Stimulated activated naive CD8-positive, alpha-beta T cell treated with anti-CD3 and anti-CD28 coated beads, Interleukin-15, amount 100 ng/mL, for 72 hours (primary cell): ENCODE results near the gene RUFY1.
A peak's percentile ranks its signal among the peaks of the same experiment; 100 is the strongest.
"Not testable (repeated sequence)": the region's sequence is repeated elsewhere in the genome, so short reads cannot be mapped to it uniquely, and the experiment has no call there.

Experiments used
- ATAC-seq: fragments of 150-1000 bp; cut with Tn5 transposase; 2 replicates; pipeline ENCODE4 v1.10.0; 2021; ENCODE audit warnings: mild to moderate bottlenecking, moderate library complexity
- DNase-seq, 2 donors: peaks; one replicate each; pipeline ENCODE4 v3.0.0; 2021 to 2022
- H3K27ac Mint-ChIP-seq, 2 donors: one replicate each; pipeline ENCODE4 v1.8.0; 2022; ENCODE audit warnings: mild to moderate bottlenecking in 2 of 2, mixed read lengths in 2 of 2, moderate library complexity in 2 of 2
- H3K27me3 Mint-ChIP-seq: one replicate; pipeline ENCODE4 v1.8.0; 2022; ENCODE audit warnings: mixed read lengths
- H3K4me1 Mint-ChIP-seq: one replicate; pipeline ENCODE4 v1.8.0; 2022; ENCODE audit warnings: mild to moderate bottlenecking, mixed read lengths
- H3K4me3 Mint-ChIP-seq, 2 donors: one replicate each; pipeline ENCODE4 v1.8.0; 2022; ENCODE audit warnings: mild to moderate bottlenecking in 2 of 2, mixed read lengths in 2 of 2, moderate library complexity in 1 of 2
- H3K9me3 Mint-ChIP-seq, 2 donors: one replicate each; pipeline ENCODE4 v1.8.0; 2022; ENCODE audit warnings: mixed read lengths in 2 of 2

The RUFY1 gene

DNA sequence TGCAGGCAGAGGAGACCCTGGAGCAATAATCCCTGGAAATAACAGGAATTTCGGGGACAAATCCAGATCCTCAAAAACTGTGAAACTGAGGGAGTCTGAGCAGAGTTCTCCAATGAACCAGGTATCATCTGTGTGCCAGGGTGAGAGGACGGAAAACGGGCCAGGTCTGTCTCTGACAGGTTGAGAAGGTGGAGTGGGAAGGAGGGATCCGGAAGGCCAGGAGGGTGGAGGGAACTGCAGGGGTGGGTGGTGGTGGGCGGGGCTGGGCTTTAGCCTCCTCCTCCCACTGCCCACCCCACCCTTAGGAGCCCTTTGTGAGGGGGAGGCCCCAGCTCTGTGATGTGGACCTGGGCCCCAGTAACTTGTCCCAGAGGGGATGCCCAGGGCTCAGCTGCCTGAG is 28.2 kb upstream of the RUFY1 start:
- not testable (repeated sequence) for ATAC-seq, H3K27ac Mint-ChIP-seq, H3K4me1 Mint-ChIP-seq, H3K9me3 Mint-ChIP-seq, DNase-seq, H3K27me3 Mint-ChIP-seq, H3K4me3 Mint-ChIP-seq

DNA sequence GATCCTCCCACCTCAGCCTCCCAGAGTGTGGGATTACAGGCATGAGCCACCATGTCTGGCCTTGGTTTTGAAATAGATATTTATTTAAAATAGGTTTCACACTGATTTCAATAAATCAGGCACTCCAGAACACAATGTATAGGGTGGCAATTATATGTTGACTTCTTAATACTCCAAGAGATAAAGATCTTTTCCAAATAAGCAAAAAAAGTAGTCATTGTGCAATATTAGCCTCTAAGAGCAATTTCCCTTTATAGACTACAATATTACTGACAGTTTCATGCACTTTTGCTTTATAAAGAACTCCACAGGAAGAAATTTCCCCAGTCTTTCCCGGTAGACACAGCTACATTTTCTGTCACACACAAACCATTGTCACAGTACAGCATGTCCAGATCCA is 23.4 kb upstream of the RUFY1 start:
- DNase-seq (no peak), ATAC-seq (no peak)
- H3K27me3 Mint-ChIP-seq: no peaks in the 10 kb centered on the region
- H3K4me1 Mint-ChIP-seq: no peaks in the 10 kb centered on the region
- H3K4me3 Mint-ChIP-seq: no peak overlapping the region
- no peak overlapping the region for H3K27ac Mint-ChIP-seq
- no peaks in the 10 kb centered on the region for H3K9me3 Mint-ChIP-seq

DNA sequence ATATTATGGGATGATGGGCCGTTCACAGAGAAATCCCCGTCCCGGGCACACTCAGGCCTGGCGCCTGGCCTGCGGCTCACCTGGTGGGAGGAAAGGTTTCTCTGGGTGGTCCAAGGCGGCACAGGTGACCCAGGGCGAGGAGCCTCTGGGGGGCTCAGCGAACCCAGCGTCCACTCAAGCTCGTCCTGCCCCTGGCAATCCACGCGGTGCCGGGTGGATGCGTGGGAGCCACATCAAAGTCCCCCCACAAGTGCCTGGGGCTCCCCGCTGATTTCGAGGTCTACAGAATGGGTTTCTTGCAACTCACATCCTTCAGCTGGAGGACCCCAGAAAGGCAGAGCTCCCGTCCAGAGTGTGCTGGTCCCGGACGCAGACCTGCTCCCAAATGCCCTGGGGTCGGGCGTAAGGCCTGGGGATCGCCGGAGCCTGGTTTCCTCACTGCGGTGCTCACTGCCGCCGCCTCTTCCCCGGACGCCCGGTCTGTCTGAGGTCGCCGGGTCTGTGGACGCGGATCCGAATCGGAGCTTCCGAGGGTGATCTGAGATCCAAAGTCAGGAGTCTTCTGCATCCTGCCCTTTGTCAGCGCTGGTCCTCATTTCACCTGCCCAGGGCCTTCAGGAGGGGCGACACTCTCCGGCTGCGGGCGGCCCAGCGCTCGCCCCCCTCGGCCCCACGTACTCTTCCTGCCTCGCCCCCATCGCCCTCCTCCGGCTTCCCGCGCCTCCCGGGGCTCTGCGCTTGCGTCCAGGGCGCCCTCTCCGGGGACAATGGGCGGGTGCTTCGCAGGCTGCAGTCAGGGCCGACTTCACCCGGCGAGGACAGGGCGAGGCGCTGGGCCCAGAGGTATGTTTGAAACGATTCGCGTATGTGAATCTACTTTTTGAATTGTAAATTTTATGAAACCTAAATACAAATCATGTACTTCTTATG is 20.0 kb upstream of the RUFY1 start:
- Mint-ChIP-seq H3K9me3 (no peaks in the 10 kb centered on the region), H3K4me3 (peak overlapping the region; percentile 78 to 83), H3K27ac (peak overlapping the region; percentile 27 to 72), H3K27me3 (no peaks in the 10 kb centered on the region), H3K4me1 (peaks cover 19% of the 10 kb centered on the region)
- ATAC-seq (peak; percentile 96), DNase-seq (peak; percentile 72 to 80)

DNA sequence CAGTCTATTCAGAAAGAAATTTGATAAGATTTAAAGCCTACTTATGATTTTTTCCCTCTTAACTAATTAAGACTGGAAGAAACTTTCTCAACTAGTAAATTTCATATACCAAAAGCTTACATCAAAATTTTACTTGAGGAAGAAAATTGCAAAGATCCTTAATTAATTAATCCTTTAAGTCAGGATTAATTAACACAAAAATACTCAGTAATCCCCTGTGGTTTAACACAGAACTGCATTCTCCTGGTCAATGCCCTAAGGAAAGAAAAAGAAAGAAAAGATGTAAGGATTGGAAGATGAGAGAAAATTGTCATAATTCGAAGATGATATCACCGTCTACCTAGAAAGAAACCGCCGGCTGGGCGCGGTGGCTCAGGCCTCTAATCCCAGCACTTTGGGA is 17.3 kb upstream of the RUFY1 start:
- no peak overlapping the region for H3K27ac Mint-ChIP-seq

DNA sequence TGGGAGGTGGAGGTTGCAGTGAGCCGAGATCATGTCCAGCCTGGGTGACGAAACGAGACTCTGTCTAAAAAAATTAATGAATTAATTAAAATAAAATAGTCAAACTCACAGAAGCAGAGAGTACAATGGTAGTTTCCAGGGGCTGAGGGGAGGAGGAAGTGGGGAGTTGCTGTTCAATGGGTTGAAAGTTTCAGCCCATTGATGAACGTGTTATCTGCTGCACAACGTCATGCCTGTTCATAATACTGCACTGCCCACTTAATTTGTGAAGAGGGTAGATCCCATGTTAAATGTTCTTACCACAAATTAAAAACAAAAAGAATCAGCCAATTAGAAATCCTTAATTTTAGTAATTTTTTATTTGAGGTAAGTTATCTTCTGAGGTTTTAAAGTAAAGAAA is 16.4 kb upstream of the RUFY1 start:
- ATAC-seq (no peak), DNase-seq (no peak)
- peak overlapping the region; percentile 70 for H3K4me3 Mint-ChIP-seq
- no peaks in the 10 kb centered on the region for H3K27me3 Mint-ChIP-seq
- peaks cover 20% of the 10 kb centered on the region for H3K4me1 Mint-ChIP-seq
- peak overlapping the region in 1 of 2 donors; percentile 88 for H3K27ac Mint-ChIP-seq
- H3K9me3 Mint-ChIP-seq: no peaks in the 10 kb centered on the region

More for the DNA sequence above, 17.3 kb upstream of the RUFY1 start:
- H3K4me1 Mint-ChIP-seq: peaks cover 20% of the 10 kb centered on the region
- ATAC-seq (no peak), DNase-seq (no peak)
- H3K9me3 Mint-ChIP-seq: no peaks in the 10 kb centered on the region
- H3K4me3 Mint-ChIP-seq: peak overlapping the region in 1 of 2 donors; percentile 65
- no peaks in the 10 kb centered on the region for H3K27me3 Mint-ChIP-seq

DNA sequence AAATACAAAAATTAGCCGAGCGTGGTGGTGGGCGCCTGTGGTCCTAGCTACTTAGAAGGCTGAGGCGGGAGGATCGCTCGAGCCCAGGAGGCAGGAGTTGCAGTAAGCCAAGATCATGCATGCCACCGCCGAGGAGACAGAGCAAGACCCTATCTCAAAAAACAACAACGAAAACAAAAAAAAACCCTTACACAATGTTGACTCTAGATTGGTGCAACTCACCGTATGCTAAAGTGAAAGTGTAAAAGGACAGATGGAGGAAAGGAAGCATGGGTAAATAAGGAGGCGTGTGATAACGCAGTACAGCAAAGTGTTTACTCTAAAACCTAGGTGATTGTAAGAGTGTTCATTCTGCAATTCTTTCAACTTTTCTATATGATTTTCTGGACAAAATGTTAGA is 15.9 kb upstream of the RUFY1 start:
- H3K9me3 Mint-ChIP-seq: no peaks in the 10 kb centered on the region
- H3K4me3 Mint-ChIP-seq: peak overlapping the region; percentile 70
- ATAC-seq: no peak
- H3K4me1 Mint-ChIP-seq: peaks cover 20% of the 10 kb centered on the region
- H3K27ac Mint-ChIP-seq: peak overlapping the region in 1 of 2 donors; percentile 88
- DNase-seq: no peak
- no peaks in the 10 kb centered on the region for H3K27me3 Mint-ChIP-seq

DNA sequence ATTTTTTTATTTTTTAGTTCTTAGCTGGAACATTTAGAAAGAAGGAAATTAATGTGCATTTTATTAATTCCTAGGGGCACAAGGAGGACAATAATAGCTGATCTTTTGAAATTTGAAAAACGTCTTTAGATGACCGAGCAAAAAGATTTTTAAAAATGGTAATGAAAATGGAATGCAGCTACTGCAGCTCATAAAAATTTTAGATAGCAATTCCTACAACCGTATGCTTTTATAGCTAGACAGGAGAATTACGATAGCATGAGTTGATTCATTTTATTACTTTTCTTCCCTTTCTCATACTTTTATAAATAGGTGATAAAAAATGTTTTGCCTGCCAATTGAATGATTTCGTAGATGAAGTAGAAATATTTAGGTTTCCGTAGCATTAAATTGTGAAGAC is 13.7 kb upstream of the RUFY1 start:
- DNase-seq: no peak
- H3K4me3 Mint-ChIP-seq: no peak overlapping the region
- no peaks in the 10 kb centered on the region for H3K27me3 Mint-ChIP-seq
- H3K4me1 Mint-ChIP-seq: peaks cover 20% of the 10 kb centered on the region
- H3K27ac Mint-ChIP-seq: no peak overlapping the region
- H3K9me3 Mint-ChIP-seq: no peaks in the 10 kb centered on the region
- no peak for ATAC-seq

DNA sequence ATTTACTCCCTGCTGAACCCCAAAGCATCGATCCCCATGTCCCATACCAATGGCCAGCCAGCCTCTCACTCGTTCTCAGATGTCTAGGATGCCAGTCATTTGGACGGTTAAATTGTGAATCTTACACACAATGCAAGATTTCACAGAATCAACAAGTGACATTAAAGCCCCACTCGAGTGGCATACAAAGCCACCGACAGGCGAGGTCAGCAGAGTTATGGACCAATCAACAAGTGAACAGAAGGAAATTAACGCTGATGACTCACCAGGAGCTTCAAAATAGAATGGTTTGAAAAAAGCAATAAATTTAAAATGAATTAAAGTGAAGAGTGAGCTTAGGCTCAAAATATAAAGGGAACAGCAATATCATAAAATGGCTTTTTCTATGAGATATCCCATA is 8.2 kb upstream of the RUFY1 start:
- H3K4me1 Mint-ChIP-seq: no peaks in the 10 kb centered on the region
- ATAC-seq (no peak), DNase-seq (no peak)
- no peaks in the 10 kb centered on the region for H3K9me3 Mint-ChIP-seq
- no peak overlapping the region for H3K27ac Mint-ChIP-seq
- no peak overlapping the region for H3K4me3 Mint-ChIP-seq
- H3K27me3 Mint-ChIP-seq: no peaks in the 10 kb centered on the region

DNA sequence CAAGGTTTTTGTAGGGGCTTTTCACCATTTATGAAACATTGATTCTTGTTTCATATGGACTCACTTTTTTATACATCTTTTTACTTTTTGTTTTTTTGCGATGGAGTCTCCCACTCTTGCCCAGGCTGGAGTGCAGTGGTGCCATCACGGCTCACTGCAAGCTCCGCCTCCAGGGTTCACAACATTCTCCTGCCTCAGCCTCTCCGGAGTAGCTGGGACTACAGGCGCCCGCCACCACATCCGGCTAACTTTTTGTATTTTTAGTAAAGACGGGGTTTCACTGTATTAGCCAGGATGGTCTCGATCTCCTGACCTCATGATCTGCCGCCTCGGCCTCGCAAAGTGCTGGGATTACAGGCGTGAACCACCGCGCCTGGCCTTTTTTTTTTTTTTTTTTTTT is 7.1 kb upstream of the RUFY1 start:
- H3K27ac Mint-ChIP-seq, H3K9me3 Mint-ChIP-seq, ATAC-seq, DNase-seq, H3K4me3 Mint-ChIP-seq, H3K4me1 Mint-ChIP-seq, H3K27me3 Mint-ChIP-seq: not testable (repeated sequence)

DNA sequence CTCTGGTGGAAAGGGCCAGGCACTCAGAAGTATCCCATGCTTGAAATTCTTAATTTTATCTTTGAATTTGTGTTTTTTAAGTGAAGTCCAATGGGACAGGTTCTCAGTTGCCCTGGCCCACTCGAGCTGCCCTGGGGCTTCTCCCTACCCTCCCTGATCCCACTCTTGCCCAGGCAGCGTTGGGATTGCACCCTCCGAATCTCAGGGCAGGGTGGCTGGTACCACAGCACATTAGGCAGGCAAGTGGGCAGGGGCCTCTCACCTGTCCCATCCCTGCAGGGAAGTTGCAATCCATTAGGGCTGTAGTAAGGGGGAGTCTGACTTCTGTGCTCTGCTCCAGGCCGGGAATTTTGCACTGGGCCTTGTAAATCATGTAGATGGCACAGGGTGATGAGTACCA is 2.7 kb downstream of the RUFY1 start:
- Mint-ChIP-seq H3K27me3 (no peaks in the 10 kb centered on the region), H3K27ac (no peak overlapping the region), H3K9me3 (no peaks in the 10 kb centered on the region), H3K4me3 (no peak overlapping the region), H3K4me1 (peaks cover 46% of the 10 kb centered on the region)
- DNase-seq (no peak), ATAC-seq (no peak)

DNA sequence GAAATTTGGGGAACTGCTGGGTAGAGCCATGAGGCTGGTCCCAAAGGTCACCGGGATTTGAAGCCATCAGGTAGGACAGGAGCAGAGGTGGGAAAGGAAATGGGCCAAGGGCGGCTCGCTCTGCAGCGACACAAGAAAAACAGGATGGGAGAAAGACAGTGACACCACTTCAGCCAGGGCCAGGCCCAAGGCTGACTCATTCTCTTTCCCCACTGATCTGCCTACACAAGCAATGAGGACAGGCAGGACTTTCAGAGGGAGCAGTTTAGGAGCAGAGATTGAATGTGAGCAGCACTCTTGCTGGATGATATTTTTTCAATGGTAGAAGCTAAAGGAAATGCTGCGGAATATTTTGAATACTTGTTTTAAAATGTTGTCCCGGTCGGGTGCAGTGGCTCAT is 3.5 kb downstream of the RUFY1 start:
- no peaks in the 10 kb centered on the region for H3K27me3 Mint-ChIP-seq
- ATAC-seq (no peak), DNase-seq (no peak)
- no peak overlapping the region for H3K4me3 Mint-ChIP-seq
- peaks cover 52% of the 10 kb centered on the region for H3K4me1 Mint-ChIP-seq
- no peak overlapping the region for H3K27ac Mint-ChIP-seq
- H3K9me3 Mint-ChIP-seq: no peaks in the 10 kb centered on the region

DNA sequence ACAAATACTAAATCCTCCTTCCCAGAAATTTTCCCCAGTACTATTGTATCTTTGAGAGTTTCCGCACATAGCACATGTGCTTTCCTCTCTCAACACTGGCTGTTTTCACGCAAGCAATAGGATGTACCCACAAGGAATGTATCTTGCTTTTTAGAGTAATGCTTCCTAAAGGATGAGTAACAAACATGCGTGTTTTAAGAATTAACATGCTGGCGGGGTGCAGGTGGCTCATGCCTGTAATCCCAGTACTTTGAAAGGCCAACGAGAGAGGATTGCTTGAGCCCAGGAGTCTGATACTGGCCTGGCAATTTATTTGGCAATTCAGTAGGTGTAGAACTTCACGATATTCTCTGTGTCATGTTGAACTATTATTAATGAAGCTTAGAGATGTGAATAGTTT is 4.6 kb downstream of the RUFY1 start:
- H3K4me3 Mint-ChIP-seq: no peak overlapping the region
- peaks cover 50% of the 10 kb centered on the region for H3K4me1 Mint-ChIP-seq
- ATAC-seq: no peak
- no peaks in the 10 kb centered on the region for H3K27me3 Mint-ChIP-seq
- no peak overlapping the region for H3K27ac Mint-ChIP-seq
- H3K9me3 Mint-ChIP-seq: no peaks in the 10 kb centered on the region
- DNase-seq: no peak

DNA sequence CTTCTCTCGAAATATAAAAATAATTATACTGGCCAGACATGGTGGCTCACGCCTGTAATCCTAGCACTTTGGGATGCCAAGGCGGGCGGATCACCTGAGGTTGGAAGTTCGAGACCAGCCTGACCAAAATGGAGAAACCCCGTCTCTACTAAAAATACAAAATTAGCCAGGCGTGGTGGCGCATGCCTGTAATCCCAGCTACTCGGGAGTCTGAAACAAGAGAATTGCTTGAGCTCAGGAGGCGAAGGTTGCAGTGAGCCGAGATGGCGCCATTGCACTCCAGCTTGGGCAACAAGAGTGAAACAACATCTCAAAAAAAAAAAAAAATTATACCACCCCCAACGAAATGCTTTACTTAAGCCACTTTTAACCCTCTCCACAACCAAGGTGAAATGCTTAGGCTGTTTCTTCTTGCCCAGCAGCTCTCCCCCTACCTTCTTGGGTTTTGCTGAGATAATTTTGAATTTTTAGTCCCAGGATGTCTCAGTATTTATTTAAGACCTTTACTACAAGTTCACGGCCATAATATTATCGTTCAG is 8.0 kb downstream of the RUFY1 start:
- not testable (repeated sequence) for DNase-seq, H3K9me3 Mint-ChIP-seq, H3K27me3 Mint-ChIP-seq, ATAC-seq, H3K27ac Mint-ChIP-seq
- peaks cover 33% of the 10 kb centered on the region for H3K4me1 Mint-ChIP-seq
- peak overlapping the region in 1 of 2 donors; percentile 87 for H3K4me3 Mint-ChIP-seq

DNA sequence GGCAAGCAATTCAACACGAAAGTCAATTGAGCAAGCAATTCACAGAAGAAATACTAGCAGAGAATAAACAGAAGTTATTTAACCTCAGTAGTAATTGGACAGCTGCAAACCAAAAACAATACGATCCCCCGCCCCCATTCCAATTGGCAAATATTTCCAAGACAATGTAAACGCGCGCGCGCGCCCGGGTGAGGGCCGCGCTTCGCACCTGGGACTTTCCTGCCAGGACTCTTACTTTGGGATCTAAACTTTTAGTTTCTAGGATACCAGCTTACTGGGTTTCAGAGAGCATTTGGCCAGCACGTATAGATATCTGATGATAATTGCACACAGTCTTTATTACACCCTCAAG is 8.6 kb downstream of the RUFY1 start:
- DNase-seq (no peak), ATAC-seq (no peak)
- Mint-ChIP-seq H3K27me3 (no peaks in the 10 kb centered on the region), H3K4me1 (peaks cover 28% of the 10 kb centered on the region), H3K4me3 (peak overlapping the region; percentile 70 to 87), H3K27ac (peak overlapping the region; percentile 34 to 56), H3K9me3 (no peaks in the 10 kb centered on the region)

DNA sequence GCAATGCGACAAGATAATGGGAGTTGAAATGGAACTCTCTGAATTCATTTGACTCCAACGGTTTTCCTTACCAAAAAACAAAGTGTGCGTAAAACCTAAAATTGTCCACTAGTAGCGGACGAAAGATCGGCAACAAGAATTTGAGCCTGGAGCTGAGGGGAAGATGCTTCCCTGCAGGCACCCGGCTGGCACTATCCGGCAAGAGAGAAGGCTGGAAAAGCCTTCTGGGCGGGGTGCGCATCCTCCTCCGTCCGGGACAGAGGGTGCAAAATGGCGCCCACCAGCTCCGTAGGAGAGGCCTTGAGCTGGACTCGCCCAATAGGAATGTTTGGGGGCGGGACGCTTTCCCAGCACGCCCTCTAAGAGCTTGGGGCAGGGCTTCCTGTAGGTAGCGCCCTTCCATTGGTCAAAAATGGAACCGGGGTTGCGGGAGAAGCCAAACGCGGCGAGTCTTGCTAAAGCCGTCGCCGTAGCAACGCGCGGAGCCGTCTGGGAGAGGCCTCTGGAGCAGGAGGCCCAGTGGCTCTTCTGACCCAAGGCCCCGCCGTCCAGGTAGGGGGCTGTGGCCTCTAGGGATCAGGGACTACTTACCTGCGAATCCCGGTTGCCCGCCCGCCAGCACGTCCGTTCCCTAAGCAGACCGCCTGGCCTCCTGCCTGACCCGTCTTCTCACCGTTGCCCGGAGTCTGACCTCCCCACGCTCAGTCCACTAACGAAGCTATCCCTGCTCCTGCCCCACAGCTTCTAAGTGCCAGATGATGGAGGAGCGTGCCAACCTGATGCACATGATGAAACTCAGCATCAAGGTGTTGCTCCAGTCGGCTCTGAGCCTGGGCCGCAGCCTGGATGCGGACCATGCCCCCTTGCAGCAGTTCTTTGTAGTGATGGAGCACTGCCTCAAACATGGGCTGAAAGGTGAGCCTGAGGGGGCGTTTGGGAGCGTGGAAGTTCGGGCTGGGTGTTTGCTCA is 9.2 kb downstream of the RUFY1 start:
- Mint-ChIP-seq H3K27ac (peak overlapping the region; percentile 90 to 93), H3K4me3 (peak overlapping the region; percentile 70 to 87), H3K27me3 (no peaks in the 10 kb centered on the region)

DNA sequence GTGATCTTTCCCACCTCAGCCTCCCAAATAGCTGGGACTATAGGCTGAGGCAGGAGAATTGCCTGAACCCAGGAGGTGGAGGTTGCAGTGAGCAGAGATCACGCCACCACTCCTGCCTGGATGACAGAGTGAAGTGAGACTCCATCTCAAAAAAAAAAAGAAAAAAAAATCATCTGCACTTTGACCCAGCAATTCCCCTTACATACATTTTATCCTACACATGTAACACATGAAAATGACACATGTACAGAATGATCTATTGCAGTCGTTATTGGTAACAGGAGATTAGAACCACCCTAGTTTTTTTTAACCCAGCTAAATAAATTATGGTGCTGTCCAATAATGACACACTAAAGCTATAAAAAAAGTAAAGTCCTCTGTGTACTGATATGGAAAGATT is 14.2 kb downstream of the RUFY1 start:
- no peaks in the 10 kb centered on the region for H3K9me3 Mint-ChIP-seq
- no peak overlapping the region for H3K4me3 Mint-ChIP-seq
- no peaks in the 10 kb centered on the region for H3K4me1 Mint-ChIP-seq
- DNase-seq: no peak
- no peak for ATAC-seq
- no peaks in the 10 kb centered on the region for H3K27me3 Mint-ChIP-seq
- H3K27ac Mint-ChIP-seq: no peak overlapping the region

More for the DNA sequence above, 9.2 kb downstream of the RUFY1 start:
- peaks cover 21% of the 10 kb centered on the region for H3K4me1 Mint-ChIP-seq
- DNase-seq (peak; percentile 78 to 95), ATAC-seq (peak; percentile 100)
- H3K9me3 Mint-ChIP-seq: no peaks in the 10 kb centered on the region
